Cardiac septum (tissue), 1 donor: ENCODE measurements around the gene CDCA5. TPM values are rescaled to one million over a fixed set of nuclear protein-coding genes. Genes with fewer than 3 reads are reported as not detected.
"Not testable (repeated sequence)": the region's sequence is repeated elsewhere in the genome, so short reads cannot be mapped to it uniquely, and the experiment has no call there.

Experiments
- DNase-seq: peaks from one replicate; pipeline ENCODE4 v3.0.0-alpha.2; 2020; ENCODE audit warnings: low spot score
- intact Hi-C: fragments of 100-400 bp; cut with DNase I; formaldehyde crosslinking; loops from one replicate; pipeline ENCODE4 v1.14.0; 2022
- total RNA-seq: library from RNA; stranded (reverse); fragmentation: NEBNext Ultra II Directional; extraction: Animal tissue kit (Norgen Biotek cat#: 25700); gene quantifications from one replicate; pipeline ENCODE4 v1.2.1, GENCODE V29; 2021
- donor health status: DM: no; HTN: no; CAD: no.

The CDCA5 gene
- total RNA-seq, 1 donor from 2014 or later = 1.5 TPM

DNA sequence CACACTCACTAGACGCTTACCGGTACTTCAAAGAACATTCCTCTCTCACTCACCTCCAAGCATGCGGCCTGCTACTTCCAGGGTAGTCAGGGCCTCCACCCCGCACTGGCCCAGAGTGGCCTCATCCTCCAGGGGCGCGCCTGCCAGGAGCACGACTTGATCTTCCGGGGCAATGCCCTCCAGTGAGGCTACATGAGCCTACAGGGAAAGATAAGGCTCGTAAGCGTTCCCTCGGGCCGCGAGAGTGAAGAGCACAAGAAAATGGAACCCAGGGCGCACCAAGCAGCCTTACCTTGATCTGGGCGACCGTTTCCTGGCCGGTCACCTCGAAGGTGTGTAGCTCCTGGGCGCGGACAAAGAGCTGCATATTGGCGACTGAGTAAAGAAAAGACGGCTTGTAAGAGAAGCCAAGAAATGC, 37.6 kb upstream of the CDCA5 start:
- intact Hi-C loops = no loop called here
- DNase-seq = no peak

DNA sequence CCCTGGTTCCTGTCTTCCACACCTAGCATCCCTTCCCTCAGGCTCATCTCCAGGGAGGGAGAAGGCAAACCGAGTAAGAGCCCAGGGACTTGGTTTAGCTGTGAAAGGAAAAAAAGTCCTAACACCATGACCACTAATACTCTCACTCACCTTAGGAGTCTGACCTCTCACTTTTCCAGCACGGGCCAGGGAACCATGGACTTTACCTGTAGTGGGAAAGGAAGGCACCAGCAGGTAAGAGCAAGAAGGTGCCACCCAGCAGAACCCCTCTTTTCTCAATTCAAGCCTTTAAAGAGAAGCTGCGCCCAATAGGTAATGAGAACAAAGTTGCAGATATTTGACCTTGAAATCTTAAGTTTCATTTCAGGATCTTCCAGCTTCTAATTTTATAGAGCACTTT, 37.0 kb upstream of the CDCA5 start:
- intact Hi-C loops = no loop called here
- no peak for DNase-seq

DNA sequence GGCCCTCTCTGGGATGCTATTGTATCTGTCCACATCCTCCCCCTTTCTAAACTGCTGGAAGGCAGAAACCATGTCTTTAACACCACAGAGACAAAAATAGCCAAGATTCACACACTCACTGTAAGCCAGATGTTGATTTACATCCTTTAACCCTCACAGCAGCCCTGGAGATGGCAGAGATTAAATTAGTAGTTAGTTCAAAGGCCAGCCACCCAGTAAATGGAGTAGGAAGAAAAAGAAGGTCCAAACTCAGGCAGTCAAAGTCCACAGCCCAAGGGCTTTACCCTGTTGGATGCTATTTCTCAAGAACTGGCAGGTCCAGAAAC, 35.8 kb upstream of the CDCA5 start:
- DNase-seq = no peak
- intact Hi-C loops = loop anchor here (2.0 to 5.0 kb wide), 3 partner anchors 77 to 271 kb away; partner anchors contain the start of genes ARL2 and SAC3D1

DNA sequence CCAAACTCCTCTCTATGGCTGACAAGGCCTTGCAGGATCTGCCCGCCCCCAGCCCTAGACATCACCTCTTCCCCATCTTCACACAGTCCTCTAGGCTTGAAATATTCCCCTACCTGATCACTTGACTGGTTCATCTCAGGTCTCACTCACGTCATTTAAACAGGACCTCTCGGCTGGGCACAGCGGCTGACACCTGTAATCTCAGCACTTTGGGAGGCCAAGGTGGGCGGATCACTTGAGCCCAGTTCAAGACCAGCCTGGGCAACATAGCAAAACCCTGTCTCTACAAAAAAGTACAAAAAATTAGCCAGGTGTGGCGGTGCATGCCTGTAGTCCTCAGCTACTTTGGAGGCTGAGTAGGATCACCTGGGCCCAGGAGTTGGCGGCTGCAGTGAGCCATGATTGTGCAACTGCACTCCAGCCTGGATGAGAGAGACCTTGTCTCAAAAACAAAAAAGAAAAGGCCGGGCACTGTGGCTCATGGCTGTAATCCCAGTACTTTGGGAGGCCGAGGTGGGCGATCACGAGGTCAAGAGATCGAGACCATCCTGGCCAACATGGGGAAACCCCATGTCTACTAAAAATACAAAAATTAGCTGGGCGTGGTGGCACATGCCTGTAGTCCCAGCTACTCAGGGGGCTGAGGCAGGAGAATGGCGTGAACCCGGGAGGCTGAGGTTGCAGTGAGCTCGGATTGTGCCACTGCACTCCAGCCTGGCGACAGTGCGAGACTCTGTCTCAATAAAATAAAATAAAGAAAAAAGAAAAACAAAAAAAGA, 35.2 kb upstream of the CDCA5 start:
- not testable (repeated sequence) for DNase-seq
- intact Hi-C loops = loop anchor here (2.0 to 5.0 kb wide), 3 partner anchors 77 to 270 kb away; partner anchors contain the start of genes ARL2 and SAC3D1

DNA sequence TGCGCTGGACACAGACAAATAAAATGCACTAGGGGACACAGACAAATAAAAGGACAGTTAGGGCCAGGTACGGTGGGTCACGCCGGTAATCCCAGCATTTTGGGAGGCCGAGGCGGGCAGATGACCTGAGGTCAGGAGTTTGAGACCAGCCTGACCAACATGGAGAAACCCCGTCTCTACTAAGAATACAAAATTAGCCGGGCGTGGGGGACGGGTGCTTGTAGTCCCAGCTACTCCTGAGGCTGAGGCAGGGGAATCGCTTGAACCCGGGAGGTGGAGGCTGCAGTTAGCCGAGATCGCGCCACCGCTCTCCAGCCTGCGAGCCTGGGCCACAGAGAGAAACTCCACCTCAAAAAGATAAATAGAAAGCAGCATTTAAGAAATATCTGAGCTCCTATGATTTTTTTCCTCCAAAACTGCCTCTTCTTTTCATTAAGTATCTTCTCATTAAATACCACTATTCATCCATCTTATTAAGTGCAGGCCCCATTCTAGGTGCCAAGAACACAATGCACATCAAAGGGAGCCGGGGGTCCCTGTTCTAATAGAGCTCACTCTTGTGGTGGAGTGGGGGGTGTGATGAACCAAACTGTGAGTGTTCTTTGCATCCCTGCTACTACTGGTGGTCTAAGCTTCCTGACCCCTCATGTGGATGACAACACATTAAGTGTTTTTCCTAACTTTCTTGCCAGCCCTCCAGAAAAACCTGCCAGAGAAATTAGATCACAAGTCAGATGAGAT, 34.4 kb upstream of the CDCA5 start:
- intact Hi-C loops = loop anchor here (2.0 to 5.0 kb wide), 3 partner anchors 76 to 269 kb away; partner anchors contain the start of genes ARL2 and SAC3D1
- DNase-seq = no peak

DNA sequence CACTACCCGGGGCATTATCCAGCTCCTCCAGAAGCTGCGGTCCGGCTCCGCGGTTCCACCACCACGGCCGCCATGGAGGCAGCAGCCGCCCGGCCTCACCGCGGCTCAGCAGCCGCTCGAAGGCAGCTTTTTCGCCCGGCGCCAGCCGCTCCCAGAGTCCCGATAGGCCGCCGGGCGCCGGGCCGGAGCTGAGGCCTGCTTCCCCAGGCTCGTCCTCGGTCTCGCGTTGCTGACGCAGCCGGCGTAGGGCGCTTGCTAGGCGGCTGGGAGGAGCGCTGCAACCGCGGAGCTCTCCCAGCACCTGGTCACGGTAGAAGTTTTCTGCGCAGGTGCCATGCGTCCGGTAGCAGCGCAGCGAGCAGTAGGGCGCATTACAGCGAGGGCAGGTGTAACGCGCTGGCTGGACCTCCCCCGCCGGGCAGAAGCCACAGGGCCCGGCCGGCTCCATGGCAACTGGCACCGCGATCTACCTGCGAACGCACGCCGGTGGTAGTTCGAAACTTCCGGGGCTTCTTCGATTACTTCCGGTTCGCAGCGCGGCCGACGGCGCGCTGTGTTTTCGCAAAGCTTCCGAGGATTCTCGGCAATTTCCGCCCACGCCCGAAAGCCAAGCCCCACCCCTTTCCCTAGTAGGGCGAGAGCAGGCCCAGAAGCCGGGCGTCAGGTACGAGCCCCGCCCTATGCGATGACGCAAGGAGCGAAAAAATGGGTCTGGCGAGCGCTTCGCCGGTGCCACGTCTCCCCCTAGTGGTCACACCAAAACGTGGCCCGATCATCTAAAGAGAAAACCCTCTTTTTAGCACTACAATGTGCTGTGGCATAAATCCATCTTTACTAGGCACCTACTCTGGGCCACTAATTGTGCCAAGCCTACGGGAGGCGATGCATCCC, 33.6 kb upstream of the CDCA5 start, which contains the start of gene ZNHIT2:
Gene ZNHIT2, minus strand, starts transcription at position 496 of the 891 bp plus-strand sequence. Its CDS starts 48 bp downstream, at position 448.
- intact Hi-C loops = loop anchor here (2.0 to 5.0 kb wide), 4 partner anchors 33 to 269 kb away; partner anchors contain the start of genes ARL2, CDCA5, SAC3D1 and ZFPL1
- peak; percentile 100 for DNase-seq

DNA sequence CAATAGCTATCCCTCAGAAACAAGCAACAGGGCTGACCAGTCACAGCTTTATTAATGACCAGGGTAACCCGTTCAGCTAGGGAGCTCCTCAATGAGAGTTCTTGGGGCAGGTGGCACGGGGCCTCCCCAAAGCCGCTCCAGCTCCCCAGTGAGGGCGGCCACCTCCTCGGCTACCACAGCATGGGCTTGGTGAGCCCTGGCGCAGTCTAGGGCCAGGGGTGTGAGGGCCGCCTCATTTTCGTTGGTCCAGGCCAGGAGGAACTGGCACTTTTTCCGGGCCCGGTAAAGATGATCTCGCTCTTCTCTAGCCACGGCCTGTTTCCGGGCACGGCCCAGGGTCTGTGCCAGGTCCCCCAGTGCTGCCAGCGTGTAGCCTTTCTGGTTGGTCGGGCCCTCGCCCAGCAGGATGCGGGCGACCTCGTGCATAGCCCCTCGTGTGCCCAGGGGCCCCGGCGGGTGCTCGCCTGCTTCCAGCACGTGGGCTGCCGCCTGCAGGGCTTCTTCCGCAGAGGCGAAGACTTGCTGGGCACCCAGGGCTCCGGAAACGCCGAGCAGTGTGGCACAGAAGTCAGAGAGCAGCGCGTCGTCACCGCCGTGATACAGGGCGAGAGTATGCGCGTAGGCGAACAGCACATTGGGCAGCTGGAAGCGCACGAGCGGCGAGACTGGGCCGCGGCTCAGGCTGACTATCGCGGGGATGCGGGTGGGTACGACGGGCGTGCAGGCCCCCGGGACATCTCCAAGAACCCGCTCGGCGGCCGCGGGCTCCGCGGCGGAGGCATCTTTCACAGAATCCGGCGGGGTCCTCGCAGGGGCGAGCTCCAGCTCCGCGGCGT, 32.7 kb upstream of the CDCA5 start:
- intact Hi-C loops = loop anchor here (2.0 to 5.0 kb wide), 3 partner anchors 32 to 104 kb away; partner anchors contain the start of genes ARL2, CDCA5, SAC3D1 and ZFPL1

DNA sequence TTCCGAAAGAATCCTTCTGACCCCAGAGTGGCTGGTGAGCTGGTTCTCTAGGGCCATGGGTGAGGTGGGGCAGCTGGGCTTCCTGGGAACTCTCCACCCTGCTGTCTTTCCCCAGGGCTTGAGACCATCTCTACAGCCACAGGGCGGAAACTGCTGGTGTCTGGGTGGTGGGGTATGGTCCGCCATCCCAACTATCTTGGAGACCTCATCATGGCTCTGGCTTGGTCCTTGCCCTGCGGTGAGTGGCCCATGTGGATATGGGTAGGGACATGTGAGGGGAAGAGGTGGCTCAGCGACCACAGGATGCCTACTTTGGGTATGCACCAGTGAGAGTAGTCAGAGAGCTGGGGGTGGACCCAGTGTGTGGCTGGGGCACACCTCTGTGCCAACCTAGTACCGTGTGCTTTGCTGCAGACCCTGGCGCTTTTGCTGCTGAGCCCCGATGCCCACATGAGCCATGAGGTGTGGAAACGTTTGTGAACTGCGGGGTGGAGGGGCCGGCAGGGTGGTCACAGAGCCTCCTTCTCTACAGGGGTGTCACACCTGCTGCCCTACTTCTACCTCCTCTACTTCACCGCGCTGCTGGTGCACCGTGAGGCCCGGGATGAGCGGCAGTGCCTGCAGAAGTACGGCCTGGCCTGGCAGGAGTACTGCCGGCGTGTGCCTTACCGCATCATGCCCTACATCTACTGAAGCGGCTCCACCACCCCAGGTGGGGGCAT, 31.7 kb upstream of the CDCA5 start:
- intact Hi-C loops = loop anchor here (2.0 to 5.0 kb wide), 3 partner anchors 31 to 103 kb away; partner anchors contain the start of genes ARL2, CDCA5, SAC3D1 and ZFPL1
- DNase-seq = no peak

More for the DNA sequence above, 32.7 kb upstream of the CDCA5 start:
- no peak for DNase-seq

DNA sequence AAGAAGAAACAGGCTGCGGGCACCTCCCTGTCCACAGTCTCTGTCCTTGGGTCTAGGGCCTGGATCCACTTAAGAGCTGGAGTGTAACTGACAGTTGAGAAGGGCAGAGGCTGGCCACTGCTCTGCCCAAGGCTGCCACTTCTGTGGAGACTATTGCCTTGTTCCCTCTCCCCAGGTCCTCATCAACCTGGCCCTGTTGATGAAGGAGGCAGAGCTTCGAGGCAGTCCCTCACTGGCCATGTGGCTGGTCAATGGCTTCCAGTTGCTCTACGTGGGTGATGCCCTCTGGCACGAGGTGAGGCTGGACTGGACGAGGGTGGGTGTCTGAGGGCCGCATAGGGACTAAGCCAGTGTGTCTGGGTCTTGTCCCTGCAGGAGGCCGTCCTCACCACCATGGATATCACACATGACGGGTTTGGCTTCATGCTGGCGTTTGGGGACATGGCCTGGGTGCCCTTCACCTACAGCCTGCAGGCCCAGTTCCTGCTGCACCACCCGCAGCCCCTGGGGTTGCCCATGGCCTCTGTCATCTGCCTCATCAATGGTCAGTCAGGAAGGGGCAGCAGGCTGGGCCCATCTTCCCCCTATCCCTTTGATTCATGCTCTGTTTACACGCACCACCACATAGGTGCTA, 30.8 kb upstream of the CDCA5 start:
- DNase-seq = no peak
- intact Hi-C loops = loop anchor here (5.0 kb wide), 2 partner anchors 72 to 102 kb away; partner anchors contain the start of genes ARL2 and SAC3D1

DNA sequence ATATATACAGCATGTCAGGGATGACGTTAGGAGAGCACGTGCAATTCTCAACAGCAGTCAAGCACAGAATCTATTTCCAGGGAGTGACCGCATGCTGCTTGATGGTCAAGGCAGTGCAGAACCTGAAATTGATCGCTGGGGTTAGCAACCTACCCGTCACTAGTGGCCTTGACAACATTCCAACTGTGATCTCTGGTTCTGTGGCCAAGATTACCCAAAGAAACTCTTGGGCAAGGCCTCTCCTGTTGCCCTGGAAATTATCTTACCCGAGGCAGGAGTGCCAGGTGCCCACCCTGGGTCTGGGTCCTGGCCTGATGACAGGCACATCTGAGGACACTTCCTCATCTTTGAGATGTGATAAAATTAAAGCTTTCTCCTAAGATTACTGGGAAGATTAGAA, 30.0 kb upstream of the CDCA5 start:
- intact Hi-C loops = no loop called here
- no peak for DNase-seq

DNA sequence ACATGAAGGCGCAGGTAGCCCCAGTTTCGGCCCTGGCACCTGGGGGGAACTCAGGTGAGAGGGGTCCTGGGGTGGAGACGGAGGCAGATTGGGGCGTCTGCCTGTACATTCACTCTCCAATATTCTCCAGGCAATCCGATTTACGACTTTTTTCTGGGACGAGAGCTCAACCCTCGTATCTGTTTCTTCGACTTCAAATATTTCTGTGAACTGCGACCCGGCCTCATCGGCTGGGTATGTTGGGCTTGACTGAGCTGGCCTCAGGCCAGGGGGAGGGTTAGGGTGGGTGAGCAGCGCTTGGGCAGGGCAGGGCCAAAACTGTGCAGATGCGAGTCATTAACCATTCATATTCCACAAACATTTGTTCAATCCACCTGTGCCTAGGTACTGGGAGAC, 29.5 kb upstream of the CDCA5 start:
- DNase-seq = no peak
- intact Hi-C loops = no loop called here

DNA sequence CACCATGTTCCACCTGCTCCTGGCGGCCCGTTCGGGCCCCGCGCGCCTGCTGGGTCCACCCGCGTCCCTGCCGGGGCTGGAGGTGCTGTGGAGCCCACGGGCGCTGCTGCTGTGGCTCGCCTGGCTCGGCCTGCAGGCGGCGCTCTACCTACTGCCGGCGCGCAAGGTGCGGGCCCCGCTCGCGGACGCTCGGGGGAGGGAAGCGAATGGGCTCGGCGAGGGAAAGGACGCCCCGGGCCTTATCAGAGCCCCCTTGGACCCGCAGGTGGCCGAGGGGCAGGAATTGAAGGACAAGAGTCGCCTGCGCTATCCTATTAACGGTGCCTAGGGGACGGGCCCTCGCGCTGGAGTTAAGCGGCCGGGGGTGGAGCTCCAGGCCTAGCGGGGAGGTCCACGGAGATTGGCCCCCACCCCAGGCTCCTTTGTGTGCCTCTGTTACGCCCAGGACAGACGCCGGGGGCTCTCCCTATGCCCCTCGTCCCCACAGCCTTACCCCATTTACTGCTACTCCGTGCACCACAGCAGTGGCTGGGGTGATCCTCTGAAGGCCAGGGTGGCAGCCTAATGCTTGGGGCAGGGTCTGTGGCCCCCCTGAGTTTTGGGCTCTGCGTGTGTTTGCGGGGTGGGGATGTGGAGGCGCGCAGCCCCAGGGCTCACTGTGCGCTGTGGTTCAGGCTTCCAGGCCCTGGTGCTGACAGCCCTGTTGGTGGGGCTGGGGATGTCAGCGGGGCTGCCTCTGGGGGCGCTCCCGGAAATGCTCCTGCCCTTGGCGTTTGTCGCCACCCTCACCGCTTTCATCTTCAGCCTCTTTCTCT, 28.9 kb upstream of the CDCA5 start:
- intact Hi-C loops = no loop called here
- no peak for DNase-seq

DNA sequence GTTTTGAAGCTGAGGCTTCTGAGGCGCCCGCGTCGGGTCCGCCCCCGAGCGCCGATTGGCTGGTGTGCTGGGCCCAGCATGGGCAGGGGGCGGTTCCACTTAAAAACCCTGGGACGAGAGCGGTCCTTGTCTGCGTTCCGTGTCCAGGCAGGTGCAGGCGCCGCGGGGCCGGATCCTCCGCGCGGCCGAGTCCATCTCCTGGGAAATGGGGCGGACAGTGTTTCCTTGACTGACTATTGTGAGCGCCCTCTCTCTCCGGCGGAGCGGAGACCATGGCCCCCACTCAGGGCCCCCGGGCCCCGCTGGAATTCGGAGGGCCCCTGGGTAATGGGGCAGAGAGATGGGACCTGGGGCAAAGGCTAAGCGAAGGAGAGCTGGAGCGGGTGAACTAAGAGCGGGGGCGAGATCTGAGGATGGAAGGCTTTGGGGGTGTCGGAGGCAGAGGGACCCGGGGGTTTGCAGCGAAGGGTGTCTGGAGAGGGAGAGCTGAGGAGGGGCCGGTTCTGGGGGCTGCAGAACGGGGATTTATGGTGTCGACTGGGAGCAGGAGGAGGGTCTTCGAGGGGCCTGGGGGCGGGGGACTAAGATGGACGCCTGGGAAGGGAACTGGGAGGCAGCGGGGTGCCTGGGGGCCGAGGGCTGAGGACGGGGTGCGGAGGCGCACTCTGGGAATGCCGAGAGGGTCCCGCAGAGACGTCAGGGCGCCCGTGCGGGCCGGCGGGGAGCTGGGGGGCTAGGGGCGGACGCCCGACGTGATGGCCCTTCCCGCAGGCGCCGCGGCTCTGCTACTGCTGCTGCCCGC, 28.1 kb upstream of the CDCA5 start, which contains the start of gene TM7SF2:
Gene TM7SF2, plus strand, starts transcription at position 129 of the 802 bp plus-strand sequence. Its CDS starts 144 bp downstream, at position 273.
- intact Hi-C loops = no loop called here
- DNase-seq = peak; percentile 98

DNA sequence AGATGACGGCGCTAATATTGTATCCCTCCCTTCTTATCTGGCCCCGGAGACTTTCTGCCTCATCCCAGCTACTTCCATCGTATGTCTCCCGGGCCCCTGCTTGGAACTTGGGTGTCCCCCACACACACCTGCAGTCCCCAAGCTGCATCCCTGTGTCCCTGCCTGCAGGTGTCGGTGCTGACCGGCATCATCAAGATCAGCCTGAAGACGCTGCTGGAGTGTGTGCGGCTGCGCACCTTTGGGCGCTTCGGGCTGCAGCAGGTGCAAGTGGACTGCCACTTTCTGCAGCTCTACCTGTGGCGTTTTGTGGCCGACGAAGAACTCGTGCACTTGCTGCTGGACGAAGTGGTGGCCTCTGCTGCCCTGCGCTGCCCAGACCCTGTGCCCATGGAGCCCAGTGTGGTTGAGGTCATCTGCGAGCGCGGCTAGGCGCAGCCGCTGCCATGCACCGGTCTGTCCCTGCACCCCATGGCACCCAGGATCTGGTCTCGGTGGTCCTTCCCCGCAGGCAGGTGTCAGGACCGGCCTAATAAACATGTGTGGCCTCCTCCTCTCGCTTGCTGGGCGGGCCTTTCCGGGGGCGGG, 27.4 kb upstream of the CDCA5 start:
- intact Hi-C loops = no loop called here
- no peak for DNase-seq

DNA sequence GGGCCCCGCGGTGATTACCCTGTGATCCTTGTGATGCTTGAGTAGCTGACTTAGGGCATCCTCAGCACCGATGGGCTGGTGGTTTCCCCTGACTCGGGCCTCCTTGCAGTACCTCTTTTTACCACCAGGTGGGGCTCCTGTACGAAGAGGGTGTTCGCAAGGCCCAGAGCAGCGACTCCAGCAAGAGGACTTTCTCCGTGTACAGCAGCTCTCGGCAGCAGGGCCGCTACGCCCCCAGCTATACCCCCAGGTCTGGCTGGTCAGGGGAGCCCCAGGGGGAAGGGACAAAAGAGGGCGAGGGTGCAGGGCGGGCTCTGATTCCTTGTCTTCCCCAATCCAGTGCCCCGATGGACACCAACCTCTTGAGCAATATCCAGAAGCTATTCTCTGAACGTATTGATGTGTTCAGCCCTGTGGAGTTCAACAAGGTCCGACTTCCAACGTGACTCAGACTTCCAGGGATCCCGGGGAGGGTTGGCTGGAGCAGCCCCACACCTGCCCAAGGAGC, 26.6 kb upstream of the CDCA5 start:
- intact Hi-C loops = no loop called here
- DNase-seq = peak; percentile 92
